NCI-H1436 (cell line): ENCODE results near the gene SPSB2.
"Not testable (repeated sequence)": the region's sequence is repeated elsewhere in the genome, so short reads cannot be mapped to it uniquely, and the experiment has no call there.

Source experiments
- DNase-seq: peaks from one replicate; lab custom pipeline; 2025; lab: John Stamatoyannopoulos, UW

The SPSB2 gene

GRCh38 chr12:6902448-6902847, 29.3 kb upstream of the SPSB2 start:
- no peak for DNase-seq

GRCh38 chr12:6899837-6900519, 26.9 kb upstream of the SPSB2 start:
- DNase-seq, result no peak

- DNase-seq, result no peak
Observed at GRCh38 chr12:6899427-6899826, 26.3 kb upstream of the SPSB2 start.

- DNase-seq, result no peak
Observed at GRCh38 chr12:6896846-6897435, 23.8 kb upstream of the SPSB2 start.

GRCh38 chr12:6894321-6894720, 21.2 kb upstream of the SPSB2 start:
- DNase-seq, result no peak

- DNase-seq, result not testable (repeated sequence)
Observed at GRCh38 chr12:6892683-6893082, 19.6 kb upstream of the SPSB2 start.

GRCh38 chr12:6891646-6892001, 18.5 kb upstream of the SPSB2 start:
- DNase-seq, result no peak

- peak; percentile 96 for DNase-seq
Observed at GRCh38 chr12:6890789-6891645, 17.9 kb upstream of the SPSB2 start.

GRCh38 chr12:6889775-6890573, 16.9 kb upstream of the SPSB2 start:
- DNase-seq, result not testable (repeated sequence)

GRCh38 chr12:6888794-6889193, 15.7 kb upstream of the SPSB2 start:
- DNase-seq, result not testable (repeated sequence)

- DNase-seq, result no peak
Observed at GRCh38 chr12:6888360-6888759, 15.3 kb upstream of the SPSB2 start.

GRCh38 chr12:6887460-6887859, 14.4 kb upstream of the SPSB2 start:
- no peak for DNase-seq

- DNase-seq, result not testable (repeated sequence)
Observed at GRCh38 chr12:6886206-6886999, 13.3 kb upstream of the SPSB2 start.

- no peak for DNase-seq
Observed at GRCh38 chr12:6884539-6884938, 11.4 kb upstream of the SPSB2 start.

- no peak for DNase-seq
Observed at GRCh38 chr12:6883683-6884082, 10.6 kb upstream of the SPSB2 start.

GRCh38 chr12:6883252-6883651, 10.1 kb upstream of the SPSB2 start:
- DNase-seq, result no peak

- DNase-seq, result not testable (repeated sequence)
Observed at GRCh38 chr12:6879824-6880223, 6.7 kb upstream of the SPSB2 start.

GRCh38 chr12:6874015-6874368, 889 bp upstream of the SPSB2 start:
- DNase-seq, result not testable (repeated sequence)

- DNase-seq, result peak; percentile 74
Observed at GRCh38 chr12:6872073-6873048, 742 bp downstream of the SPSB2 start.
